NOMO-1 treated with DMSO at 0.1 percent for 48 hours (cell line): ENCODE results near the gene MAGEA1.
"Not testable (repeated sequence)": the region's sequence is repeated elsewhere in the genome, so short reads cannot be mapped to it uniquely, and the experiment has no call there.

Source experiments
- DNase-seq: peaks from one replicate; lab custom pipeline; 2025; ENCODE audit not compliant: unreplicated experiment; lab: John Stamatoyannopoulos, UW

The MAGEA1 gene, protein sequence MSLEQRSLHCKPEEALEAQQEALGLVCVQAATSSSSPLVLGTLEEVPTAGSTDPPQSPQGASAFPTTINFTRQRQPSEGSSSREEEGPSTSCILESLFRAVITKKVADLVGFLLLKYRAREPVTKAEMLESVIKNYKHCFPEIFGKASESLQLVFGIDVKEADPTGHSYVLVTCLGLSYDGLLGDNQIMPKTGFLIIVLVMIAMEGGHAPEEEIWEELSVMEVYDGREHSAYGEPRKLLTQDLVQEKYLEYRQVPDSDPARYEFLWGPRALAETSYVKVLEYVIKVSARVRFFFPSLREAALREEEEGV

DNA sequence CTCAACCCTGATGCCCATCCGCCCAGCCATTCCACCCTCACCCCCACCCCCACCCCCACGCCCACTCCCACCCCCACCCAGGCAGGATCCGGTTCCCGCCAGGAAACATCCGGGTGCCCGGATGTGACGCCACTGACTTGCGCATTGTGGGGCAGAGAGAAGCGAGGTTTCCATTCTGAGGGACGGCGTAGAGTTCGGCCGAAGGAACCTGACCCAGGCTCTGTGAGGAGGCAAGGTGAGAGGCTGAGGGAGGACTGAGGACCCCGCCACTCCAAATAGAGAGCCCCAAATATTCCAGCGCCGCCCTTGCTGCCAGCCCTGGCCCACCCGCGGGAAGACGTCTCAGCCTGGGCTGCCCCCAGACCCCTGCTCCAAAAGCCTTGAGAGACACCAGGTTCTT is at the start of gene MAGEA1:
Gene MAGEA1 (plus strand): TSS at position 154 of the 400 bp plus-strand sequence. CDS start 3,106 bp downstream, outside the sequence.
- DNase-seq = no peak

DNA sequence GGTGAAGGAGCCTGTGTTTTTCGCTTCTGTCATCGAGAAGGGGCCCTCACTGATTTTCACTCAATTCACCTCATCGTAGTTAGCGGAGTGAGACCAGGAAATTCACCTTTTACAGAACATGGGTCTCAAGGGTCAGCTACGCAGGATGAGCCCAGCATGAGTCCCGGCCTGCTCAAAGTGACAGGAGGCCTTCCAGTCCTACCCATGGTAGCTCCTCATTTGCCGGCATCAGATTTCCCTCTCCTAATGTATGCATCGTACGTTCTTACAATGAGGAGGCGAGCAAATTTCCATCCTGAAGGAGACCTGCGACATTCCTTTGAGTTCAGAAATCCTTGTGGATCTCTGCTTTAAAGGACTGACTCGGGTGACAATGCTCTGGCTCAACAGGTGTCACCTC is 46.2 kb upstream of the MAGEA1 start:
- not testable (repeated sequence) for DNase-seq

DNA sequence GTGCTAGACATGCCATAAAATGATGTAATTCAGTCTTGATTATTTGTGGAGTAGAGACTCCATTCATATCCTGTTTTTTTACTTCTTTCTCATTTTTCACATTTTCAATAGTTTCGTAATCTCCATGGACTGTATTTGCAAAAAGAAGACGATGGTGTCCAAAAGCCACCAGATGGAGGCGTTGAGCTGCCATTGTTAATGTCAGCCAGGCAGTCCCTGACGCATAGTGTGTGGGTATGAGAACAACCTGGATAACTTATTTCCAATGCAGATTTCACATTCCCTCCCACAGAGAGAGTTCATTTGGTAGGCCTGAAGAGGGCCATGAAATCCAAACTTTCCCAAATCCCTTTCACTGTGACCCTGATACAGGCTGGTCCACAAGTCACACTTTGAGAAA is 40.0 kb upstream of the MAGEA1 start:
- DNase-seq = not testable (repeated sequence)

DNA sequence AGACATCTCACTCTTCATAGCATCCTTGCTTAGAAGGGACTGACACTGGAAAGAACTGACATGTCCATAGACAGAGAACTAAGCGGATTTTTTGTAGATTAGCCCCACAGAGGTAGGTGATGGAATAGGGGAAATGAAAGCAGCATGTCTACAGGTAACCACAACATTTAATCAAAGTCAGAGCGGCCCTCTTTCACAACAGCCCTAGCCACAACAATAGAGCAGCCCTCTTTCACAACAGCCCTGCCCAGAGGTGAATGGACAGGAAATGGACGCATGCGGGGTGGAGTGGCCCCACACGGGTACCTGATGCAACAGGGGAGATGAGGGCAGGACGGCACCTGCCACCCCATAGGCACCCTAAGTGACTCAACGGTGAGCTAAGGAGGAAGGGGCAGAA is 32.8 kb upstream of the MAGEA1 start:
- DNase-seq = not testable (repeated sequence)

DNA sequence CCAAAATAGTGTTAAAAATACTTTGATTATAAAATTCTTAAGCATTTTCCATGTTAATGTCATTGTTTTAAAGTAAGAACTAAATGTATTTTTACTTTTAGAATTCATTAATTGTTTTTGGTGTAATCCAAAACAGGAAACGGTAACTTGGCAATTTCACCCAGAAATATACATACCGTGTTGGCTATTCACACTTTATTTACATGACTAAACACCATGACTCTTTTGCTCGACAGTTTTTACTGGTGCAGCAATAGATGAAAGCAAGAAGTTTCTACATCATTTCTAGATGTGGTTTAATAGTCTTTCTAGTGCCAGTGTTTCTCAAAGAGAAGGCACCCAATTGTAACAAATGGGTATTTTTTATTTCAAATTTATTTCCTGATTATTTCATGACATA is 25.6 kb upstream of the MAGEA1 start:
- no peak for DNase-seq

DNA sequence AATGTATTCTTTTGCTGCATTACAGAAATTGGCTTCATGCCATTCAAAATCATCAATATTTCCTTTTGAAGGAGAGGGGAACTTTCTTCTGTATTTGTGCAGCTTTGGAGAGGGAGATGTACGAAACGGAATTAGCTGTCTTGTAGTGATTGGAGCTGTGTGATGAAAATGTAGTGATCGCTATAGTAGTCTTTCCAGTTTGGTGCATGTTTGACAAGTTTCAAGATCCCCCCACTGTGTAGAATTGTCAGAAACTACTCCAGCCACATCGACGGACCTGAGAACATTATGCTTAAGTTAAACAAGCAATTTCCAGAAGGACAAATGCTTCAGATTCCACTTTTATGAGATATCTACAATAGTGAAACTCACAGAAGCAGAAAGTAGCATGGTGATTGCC is 21.6 kb upstream of the MAGEA1 start:
- no peak for DNase-seq

DNA sequence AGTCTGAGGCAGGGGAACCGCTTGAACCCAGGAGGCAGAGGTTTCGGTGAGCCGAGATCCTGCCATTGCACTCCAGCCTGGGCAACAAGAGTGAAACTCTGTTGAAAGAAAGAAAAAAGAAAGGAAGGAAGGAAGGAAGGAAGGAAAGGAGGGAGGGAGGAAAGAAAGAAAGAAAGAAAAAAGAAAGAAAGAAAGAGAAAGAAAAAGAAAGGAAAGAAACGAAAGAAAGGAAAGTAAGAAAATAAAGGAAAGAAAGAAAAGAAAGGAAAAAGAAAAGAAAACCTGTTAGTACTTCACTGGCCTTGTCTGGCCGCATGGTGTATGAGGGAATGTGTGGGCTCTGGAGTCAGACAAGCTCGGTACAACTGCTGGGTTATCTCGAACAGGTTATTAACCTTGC is 20.8 kb upstream of the MAGEA1 start:
- no peak for DNase-seq

DNA sequence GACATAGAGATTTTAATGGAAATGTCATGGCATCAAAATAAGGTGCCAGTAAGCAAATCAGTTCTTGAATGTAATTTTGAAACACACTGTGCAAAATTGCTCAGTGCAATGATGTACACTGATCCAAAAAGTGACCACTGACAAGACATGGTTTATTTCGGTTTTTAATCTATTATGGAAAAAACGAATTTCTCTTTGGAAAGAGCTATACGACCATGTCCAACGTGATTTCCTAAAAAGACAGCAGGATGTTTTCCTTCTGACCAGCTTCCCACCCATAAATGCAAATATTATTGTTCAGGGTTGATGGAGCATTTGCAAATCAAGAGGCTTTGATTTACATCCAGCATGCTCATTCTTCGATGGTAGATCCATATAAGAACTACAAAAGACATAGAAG is 17.1 kb upstream of the MAGEA1 start:
- no peak for DNase-seq

DNA sequence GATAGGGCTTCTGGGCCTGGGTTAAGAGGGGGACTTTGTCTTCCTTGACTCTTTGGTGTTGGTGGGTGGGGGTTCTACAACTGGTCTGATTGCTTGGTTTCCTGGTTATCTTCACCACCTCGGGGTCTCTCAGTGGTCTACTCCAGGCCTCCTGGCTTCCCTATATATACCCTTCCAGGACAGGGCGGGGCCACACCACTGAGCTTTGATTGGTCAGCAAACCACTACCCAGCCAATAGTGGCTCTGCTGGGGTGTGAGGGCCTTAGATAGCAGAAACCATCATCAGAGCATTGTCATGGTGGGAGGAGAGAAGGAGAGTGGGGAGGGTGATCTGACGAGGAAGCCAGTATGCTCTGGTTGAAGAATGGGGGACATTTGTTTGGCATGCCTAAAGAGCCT is 14.4 kb upstream of the MAGEA1 start:
- no peak for DNase-seq

DNA sequence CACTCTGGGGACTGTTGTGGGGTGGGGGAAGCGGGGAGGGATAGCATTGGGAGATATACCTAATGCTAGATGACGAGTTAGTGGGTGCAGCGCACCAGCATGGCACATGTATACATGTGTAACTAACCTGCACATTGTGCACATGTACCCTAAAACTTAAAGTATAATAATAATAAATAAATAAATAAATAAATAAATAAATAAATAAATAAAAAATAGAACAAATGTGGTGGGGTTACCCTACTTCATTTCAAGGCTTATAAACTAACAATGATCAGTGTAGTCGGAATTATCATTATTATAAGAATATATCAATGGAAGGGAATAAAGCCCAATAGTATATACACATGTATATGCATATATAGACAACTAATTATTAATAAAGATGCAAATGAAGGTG is 10.7 kb upstream of the MAGEA1 start:
- DNase-seq = not testable (repeated sequence)

DNA sequence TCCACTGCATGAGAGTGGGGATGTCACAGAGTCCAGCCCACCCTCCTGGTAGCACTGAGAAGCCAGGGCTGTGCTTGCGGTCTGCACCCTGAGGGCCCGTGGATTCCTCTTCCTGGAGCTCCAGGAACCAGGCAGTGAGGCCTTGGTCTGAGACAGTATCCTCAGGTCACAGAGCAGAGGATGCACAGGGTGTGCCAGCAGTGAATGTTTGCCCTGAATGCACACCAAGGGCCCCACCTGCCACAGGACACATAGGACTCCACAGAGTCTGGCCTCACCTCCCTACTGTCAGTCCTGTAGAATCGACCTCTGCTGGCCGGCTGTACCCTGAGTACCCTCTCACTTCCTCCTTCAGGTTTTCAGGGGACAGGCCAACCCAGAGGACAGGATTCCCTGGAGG is 2.7 kb downstream of the MAGEA1 start:
- no peak for DNase-seq

DNA sequence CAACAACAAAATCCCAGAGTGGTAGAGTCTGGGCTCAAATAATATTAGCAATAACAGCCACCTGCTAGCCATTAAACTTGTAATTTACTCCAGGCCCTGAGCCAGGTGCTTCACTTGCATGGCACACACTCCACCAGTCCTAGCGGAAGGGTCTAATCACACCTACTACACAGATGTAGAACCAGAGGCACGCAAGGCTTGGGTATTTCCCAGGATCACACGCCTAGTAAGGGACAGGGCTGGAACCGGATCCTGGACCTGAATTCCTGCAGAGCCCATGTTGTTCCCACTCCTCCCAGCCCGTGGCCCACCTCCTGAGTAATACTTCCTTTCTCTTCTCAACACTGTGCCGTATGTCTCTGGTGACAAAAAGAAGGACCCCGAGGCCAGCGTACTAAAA is 5.7 kb downstream of the MAGEA1 start:
- no peak for DNase-seq

DNA sequence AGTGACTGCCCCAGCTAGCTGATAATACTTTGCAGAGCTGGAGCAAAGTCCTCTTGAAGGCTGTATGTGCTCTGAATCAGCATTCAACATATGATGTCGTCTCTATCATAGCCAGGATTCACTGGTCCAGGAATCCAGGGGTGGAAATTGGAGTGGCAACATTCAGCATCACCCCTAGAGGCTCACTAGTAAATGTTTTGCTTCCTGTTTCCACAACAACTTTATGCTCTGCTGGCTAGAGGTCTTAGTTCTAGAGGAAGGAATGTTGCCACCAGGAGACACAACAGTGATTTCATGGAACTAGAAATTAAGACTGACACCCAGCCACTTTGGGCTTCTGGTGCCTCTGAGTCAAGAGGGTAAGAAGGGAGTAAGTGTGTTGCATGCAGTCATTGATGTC is 11.3 kb downstream of the MAGEA1 start:
- DNase-seq = no peak

DNA sequence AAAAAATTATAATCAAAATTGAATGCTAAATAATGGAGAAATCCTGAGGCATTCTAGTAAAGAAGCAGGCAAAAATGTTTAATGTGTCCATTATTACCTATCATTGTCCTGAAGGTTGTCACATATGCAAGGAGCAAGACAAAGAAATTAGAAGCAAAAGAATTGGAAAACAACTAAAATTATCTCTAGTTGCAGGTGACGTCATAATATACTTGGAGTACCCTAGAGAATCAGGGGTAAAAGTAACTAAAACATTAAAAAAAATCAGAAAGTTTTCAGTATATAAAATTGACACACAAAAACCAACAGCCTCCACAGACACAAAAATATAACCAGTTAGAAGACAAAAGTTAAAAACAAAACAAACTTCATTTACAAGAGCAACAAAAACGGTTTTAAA is 21.4 kb downstream of the MAGEA1 start:
- DNase-seq = no peak

DNA sequence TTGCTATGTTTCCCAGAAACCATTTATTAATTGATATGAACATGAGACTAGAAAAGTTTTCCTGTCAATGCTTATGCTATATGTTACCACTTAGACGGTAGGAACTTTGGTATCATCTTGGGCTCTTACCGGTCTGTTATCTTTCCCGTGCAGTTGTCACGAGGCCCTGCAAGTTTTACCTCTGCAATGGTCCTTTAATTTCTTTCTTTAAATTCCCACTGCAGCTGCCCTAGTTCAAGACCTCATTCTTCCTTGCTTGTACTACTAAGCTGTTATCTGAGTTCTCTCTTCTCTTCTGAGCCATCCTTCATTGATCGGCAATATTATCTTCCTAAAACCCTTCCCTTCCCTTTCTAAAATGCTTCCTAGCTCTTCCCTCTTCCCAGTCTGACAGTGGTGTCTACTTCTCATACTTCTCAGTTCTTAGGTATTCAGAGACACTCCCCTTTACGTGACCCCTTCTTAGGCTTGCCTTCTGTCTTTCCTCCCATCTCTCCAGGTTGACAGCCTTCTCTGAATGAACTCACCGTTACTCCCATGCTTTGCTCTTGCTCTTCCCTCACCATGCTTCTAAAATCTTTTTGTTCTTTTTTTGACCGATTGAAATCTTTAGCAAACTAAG is 27.5 kb downstream of the MAGEA1 start:
- no peak for DNase-seq

DNA sequence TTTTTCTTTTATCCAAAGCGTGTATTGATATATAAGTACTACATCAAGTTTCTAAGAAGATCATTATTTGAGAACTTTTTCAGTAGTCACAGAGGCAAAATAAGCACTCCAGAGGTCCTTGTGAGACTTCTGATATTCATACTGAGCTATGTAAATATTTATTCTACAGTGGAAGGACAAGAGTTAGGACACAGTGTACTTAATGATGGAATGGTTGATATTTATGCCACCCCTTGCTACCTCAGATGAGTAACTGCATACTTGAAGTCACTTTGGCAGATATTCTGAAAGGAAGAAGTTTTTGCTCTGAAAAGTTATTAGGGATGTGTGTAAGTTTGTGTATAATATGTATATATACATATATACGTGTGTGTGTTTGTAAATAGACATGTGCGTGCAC is 30.3 kb downstream of the MAGEA1 start:
- DNase-seq = no peak

DNA sequence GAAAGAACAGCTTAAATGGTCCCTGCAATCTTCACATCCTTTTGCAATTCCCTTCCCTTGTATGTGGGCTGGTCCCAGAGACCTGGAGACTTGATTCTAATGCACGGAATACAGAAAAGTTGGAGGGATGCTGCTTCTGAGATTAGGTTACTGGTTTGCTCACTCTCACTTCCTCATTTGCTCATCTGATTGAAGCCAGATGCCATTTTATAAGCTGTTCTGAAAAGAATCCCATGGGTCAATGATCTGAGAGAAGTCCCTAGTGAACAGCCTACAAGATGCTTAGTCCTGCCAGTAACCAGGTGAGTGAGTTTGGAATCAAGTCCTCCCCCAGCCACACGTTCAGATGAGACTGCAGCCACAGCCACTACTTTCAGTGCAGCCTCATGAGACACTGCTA is 35.9 kb downstream of the MAGEA1 start:
- peak; percentile 16 for DNase-seq

DNA sequence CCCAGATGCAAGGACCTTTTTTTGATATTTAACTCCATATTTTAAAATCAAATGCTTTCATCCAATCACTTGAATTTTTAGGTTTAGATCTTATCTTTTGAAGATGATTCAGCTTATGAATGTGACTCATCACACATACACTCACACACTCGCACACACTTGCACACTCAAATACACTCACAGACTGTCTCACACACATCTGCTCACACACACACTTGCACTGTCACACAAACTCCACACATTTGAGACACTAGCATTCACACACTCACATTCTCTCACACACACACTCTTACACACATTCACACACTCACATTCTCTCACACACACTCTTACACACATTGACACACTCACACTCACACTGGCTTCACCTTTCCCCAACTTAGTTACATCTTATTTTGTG is 37.8 kb downstream of the MAGEA1 start:
- no peak for DNase-seq

DNA sequence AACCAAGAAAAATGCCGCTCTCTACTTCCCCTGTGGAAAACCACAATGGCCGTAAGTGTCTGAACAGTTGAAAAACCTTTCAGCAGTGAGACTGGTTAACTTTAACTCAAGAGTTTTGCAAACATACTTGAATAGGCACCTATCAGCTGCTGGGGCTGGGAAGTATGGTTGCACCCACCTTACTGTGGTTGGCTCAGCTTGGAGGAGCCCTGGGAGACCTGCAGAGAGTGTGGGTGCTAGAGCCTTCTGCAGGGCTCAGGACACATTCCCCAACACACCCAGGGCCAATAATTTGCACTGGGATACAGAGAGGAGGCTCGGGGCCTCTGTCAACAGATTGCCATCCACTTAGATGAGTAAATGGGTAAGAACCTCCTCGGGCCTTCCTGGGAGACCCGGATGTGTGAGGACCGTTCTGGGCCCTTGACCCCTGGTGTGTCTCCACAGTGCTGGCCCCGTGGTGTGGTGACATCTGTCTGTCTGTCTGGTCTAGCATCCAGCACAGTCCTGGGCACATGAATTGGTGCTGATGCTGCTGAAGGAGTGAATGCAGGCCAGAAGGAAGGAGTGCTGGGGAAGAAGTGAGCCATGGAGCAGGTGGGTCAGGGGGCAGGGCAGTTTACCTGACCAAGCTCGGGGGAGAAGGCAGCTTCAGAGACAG is 46.5 kb downstream of the MAGEA1 start:
- DNase-seq = no peak

DNA sequence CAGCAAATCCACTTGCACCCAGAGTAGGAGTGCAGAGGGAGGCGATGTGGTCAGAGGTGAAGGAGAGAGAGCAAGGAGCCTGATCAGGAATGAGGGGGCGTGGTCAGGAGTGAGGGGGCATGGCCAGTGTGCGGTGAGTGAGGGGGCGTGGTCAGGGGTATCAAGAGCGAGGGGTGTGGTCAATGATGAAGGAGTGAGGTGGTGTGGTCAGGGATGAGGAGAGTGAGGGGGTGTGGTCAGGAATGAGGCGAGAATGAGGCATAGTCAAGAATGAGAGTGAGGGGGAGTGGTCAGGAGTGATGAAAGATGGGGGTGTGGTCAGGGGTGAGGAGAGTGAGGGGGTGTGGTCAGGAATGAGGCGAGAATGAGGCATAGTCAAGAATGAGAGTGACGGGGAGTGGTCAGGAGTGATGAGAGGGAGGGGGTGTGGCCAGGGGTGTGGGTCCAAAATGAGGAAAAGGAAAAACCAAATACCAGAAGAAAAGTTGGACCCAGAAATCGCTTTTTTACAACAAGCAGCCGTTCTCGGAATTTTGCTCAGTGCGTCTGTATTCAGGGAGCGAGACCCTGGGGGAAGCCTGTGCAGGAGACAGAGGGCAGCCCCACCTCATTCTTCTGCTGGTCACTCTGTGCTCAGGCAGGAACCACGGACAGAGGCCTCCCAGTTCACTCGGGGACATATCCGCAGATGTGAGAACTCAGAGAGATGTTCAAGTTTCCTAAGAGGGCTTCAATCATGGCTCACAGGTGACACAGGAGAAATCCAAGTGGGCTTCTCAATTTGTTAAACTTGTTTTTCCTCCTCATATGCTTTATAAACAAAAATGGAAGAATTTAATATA is 47.5 kb downstream of the MAGEA1 start:
- DNase-seq = peak; percentile 60
